Spinal cord (tissue), 10 donors: ENCODE measurements around the gene CRAMP1. TPM values are rescaled to one million over a fixed set of nuclear protein-coding genes. Genes with fewer than 3 reads are reported as not detected.

Source experiments
- DNase-seq, 6 donors: peaks; one replicate each; pipeline versions ENCODE4 v3.0.0 to v3.0.0-alpha.2; 2013 to 2015; ENCODE audit warnings: low spot score in 6 of 6, low read depth in 4 of 6
- H3K27ac ChIP-seq: one replicate; pipeline ENCODE4 v1.5.1; 2013; ENCODE audit warnings: low read depth, low read length, control low read depth
- H3K27me3 ChIP-seq: one replicate; pipeline ENCODE4 v1.6.1; 2013; ENCODE audit warnings: low read length; ENCODE audit not compliant: control insufficient read depth, insufficient read depth
- H3K36me3 ChIP-seq: one replicate; pipeline ENCODE4 v1.6.1; 2013; ENCODE audit warnings: low read length; ENCODE audit not compliant: control insufficient read depth, insufficient read depth
- H3K4me1 ChIP-seq: one replicate; pipeline ENCODE4 v1.6.1; 2013; ENCODE audit warnings: low read length; ENCODE audit not compliant: control insufficient read depth, insufficient read depth
- H3K4me3 ChIP-seq: one replicate; pipeline ENCODE4 v1.5.1; 2013; ENCODE audit warnings: low read depth, low read length, control low read depth
- H3K9me3 ChIP-seq: one replicate; pipeline ENCODE4 v1.6.1; 2013; ENCODE audit warnings: low read length; ENCODE audit not compliant: control insufficient read depth, insufficient read depth
- WGBS: methylation state at CpG from one replicate; pipeline ENCODE4 v1.1.5; 2013; ENCODE audit warnings: missing lambda C conversion rate; ENCODE audit not compliant: insufficient coverage; 5-methylcytosine and 5-hydroxymethylcytosine counted together
- polyA plus RNA-seq, 2 donors: library from polyadenylated mRNA; unstranded; fragments of 120-200 nt; gene quantifications; one replicate each; pipeline ENCODE4 v1.2.1, GENCODE V29; 2013; ENCODE audit not compliant: insufficient read length in 2 of 2
- total RNA-seq, 2 donors: library from RNA; depleted of rRNA in 1 of 2; stranded (reverse); fragments of 120-200 nt in 1 of 2; fragments of >200 nt in 1 of 2; gene quantifications; one replicate each; pipeline versions ENCODE4 v1.2.3 to v1.2.4, GENCODE V29; 2013 to 2014
- donor health status: healthy.

The CRAMP1 gene
- total and polyA plus RNA-seq, 4 donors, result 7.9 to 24.4 (median 17.8) TPM

DNA sequence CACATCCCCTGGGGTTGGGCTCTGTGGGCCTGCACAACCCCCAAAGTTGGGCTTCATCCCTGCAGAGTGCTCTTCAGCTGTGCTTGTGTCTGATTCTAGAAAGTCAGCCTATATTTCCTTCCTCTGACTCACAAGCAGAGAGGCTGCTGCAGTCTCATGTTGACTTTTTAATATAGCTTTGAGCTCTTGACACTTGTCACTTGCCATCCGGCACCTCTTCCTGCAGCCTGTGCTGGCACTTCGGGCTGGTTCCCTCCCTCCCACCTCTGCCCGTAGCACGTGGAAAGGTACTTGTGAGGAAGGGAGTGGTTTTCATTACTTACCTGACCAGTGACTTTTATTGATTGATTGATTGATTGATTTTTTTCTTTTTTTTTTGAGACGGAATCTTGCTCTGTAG is 46.9 kb downstream of the CRAMP1 start:
- H3K36me3 ChIP-seq, result peaks cover 88% of the 10 kb centered on the region
- H3K9me3 ChIP-seq, result no peaks in the 10 kb centered on the region
- 80% methylated on average over 1 of the region's 5 CpGs for WGBS
- no peaks in the 10 kb centered on the region for H3K27me3 ChIP-seq
- H3K4me1 ChIP-seq, result no peaks in the 10 kb centered on the region
- H3K27ac ChIP-seq, result no peak overlapping the region
- DNase-seq, result no peak
- H3K4me3 ChIP-seq, result no peak overlapping the region

DNA sequence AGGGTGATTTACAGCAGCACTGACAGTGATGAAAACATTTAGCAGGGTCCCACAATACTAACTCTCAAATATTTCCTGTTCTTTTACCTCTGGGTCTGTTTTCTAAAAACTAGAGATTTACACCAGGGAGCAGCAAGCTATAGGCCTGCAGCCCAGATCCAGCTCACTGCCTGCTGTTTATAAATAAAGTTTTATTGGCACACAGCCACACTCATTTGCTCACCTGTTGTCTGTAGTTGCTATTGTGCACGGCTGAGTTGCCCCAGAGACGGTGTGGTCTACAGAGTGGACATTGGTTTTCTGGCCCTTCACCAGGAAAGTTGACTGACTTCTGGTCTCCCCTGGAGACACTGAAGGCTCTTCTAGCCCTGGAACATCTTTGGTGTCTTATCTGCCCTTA is 49.7 kb downstream of the CRAMP1 start:
- no peak for DNase-seq
- no peaks in the 10 kb centered on the region for H3K4me1 ChIP-seq
- H3K27ac ChIP-seq, result no peak overlapping the region
- no peaks in the 10 kb centered on the region for H3K27me3 ChIP-seq
- 73% methylated on average over 2 of the region's 2 CpGs for WGBS
- H3K9me3 ChIP-seq, result no peaks in the 10 kb centered on the region
- peaks cover 87% of the 10 kb centered on the region for H3K36me3 ChIP-seq
- H3K4me3 ChIP-seq, result no peak overlapping the region

DNA sequence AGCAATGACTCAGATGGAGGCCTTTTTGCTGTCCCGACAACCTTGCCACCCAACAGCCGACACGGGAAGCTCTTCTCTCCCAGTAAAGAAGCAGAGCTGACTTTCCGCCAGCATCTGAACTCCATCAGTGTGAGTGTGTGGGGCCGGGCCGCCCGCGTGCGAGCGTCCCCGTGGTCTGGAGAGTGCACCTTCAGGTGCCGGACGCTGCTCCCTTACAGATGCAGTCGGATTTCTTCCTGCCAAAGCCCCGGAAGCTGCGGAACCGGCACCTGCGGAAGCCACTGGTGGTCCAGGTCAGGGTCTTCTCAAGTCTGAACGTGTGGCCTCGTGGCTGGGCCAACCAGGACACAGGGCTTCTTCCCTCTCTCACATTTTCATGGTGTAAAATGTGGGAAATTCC is 50.4 kb downstream of the CRAMP1 start:
- no peaks in the 10 kb centered on the region for H3K27me3 ChIP-seq
- DNase-seq, result no peak
- H3K9me3 ChIP-seq, result no peaks in the 10 kb centered on the region
- H3K4me3 ChIP-seq, result no peak overlapping the region
- H3K36me3 ChIP-seq, result peaks cover 87% of the 10 kb centered on the region
- no peak overlapping the region for H3K27ac ChIP-seq
- 96% methylated on average over 18 of the region's 20 CpGs for WGBS
- H3K4me1 ChIP-seq, result no peaks in the 10 kb centered on the region

DNA sequence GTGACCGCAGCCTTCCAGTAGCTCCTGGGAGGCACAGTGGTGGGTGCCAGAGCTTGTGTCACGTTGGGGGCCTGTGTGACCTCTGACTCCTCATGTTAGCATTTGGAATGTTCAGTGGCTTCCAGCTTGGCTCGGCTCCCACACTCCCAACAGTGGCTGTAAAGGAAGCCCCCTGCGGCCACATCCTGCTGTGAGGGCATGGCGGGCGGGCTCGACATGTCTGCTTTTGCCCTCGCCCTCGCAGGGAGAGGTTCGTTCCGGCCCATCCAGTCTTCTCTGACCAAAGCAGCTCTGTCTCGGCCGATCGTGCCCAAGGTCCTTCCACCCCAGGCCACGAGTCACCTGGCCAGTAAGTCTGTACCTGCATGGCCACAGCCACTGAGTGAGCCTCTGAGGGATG is 53.7 kb downstream of the CRAMP1 start:
- H3K27ac ChIP-seq, result no peak overlapping the region
- no peaks in the 10 kb centered on the region for H3K4me1 ChIP-seq
- no peaks in the 10 kb centered on the region for H3K9me3 ChIP-seq
- H3K4me3 ChIP-seq, result no peak overlapping the region
- H3K36me3 ChIP-seq, result peaks cover 90% of the 10 kb centered on the region
- WGBS, result 91% methylated on average over 15 of the region's 15 CpGs
- no peak for DNase-seq
- H3K27me3 ChIP-seq, result no peaks in the 10 kb centered on the region

DNA sequence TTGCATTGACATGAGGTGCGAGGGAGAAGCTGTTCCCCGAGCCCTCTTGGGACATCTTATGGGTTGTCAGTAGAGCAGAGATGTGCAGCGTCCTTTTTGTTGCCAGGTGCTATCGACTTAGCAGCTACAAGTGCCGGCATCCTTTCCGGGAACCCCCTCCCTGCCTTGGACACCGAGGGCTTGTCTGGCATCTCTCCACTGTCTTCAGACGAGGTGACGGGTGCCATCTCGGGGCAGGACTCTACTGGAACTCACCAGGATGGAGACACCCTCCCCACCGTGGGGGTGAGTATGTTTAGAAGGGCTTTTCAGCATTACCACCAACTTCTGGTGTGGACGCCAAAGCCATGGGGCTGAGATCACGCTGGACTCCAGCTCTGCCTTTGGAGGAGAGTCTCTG is 54.2 kb downstream of the CRAMP1 start:
- Histone ChIP-seq H3K4me3 (no peak overlapping the region), H3K9me3 (no peaks in the 10 kb centered on the region), H3K27me3 (no peaks in the 10 kb centered on the region), H3K27ac (no peak overlapping the region), H3K4me1 (no peaks in the 10 kb centered on the region), H3K36me3 (peaks cover 90% of the 10 kb centered on the region)
- no peak for DNase-seq
- WGBS, result 97% methylated on average over 10 of the region's 13 CpGs

DNA sequence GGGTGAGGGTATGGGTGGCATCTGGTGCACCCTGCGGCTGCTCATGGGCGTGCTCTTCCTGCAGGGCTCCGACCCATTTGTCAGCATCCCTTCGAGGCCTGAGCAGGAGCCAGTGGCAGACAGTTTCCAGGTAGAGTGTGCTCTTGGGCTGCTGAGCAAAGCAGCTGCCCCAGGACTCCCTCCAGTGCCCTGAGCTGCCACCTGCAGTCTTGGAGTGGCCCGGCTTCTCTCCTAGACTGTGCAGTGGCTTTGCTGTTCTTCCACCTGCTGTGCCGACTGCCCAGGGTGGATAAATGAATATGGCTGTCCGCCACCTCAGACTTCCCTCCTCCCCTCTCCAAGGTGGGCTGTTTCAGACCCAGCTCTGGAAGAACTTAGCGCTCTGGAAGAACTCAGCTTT is 55.1 kb downstream of the CRAMP1 start:
- H3K4me1 ChIP-seq, result no peaks in the 10 kb centered on the region
- no peak for DNase-seq
- peaks cover 93% of the 10 kb centered on the region for H3K36me3 ChIP-seq
- no peaks in the 10 kb centered on the region for H3K9me3 ChIP-seq
- no peak overlapping the region for H3K4me3 ChIP-seq
- H3K27me3 ChIP-seq, result no peaks in the 10 kb centered on the region
- H3K27ac ChIP-seq, result no peak overlapping the region
- WGBS, result 94% methylated on average over 5 of the region's 8 CpGs

DNA sequence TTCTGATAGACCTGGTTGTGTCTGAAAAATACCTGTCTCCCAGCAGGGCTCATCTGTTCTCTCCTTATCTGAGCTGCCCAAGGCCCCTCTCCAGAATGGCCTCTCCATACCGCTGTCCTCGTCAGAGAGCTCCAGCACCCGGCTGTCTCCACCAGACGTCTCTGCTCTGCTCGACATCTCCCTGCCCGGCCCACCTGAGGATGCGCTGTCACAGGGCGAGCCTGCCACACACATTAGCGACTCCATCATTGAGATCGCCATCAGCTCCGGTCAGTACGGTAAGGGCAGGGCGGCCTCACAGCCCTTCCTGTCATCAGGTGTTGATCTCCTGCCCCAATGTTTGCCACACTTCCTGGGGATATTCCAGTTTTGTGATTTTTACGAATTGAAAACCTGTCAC is 55.8 kb downstream of the CRAMP1 start:
- Histone ChIP-seq H3K36me3 (peaks cover 93% of the 10 kb centered on the region), H3K9me3 (no peaks in the 10 kb centered on the region), H3K4me3 (no peak overlapping the region), H3K27ac (no peak overlapping the region), H3K4me1 (no peaks in the 10 kb centered on the region), H3K27me3 (no peaks in the 10 kb centered on the region)
- 96% methylated on average over 14 of the region's 14 CpGs for WGBS
- DNase-seq, result no peak

DNA sequence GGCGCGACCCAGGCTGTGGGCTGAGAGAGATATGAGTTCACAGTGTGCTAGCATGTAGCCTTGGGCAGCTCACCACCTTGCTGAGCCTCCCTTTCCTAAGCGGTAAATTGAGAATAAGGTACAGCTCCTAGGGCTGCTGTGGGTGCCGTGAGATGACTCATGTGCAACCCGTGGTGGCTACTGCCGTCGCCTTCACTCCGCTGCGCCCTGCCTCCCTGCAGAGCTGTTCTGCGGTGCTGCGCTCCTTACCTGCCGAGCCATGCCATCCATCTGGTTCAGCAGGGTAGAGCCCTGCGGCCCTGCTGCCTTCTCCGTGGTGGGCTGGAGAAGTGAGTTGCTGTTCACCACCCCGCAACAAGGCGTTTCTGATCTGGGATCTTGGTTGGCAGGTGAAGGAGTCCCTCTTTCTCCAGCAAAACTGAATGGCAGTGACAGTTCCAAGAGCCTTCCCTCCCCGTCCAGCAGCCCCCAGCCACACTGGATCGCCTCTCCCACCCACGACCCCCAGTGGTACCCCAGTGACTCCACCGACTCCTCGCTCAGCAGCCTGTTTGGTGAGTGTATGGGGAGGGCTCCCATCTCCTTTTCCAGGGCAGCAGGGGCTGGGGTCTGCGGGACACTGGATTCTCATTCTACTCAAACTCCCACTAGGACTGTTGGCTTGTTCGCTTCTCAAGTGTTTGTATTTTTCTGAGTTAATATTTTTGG is 56.6 kb downstream of the CRAMP1 start:
- Histone ChIP-seq H3K36me3 (peaks cover 99% of the 10 kb centered on the region), H3K4me1 (no peaks in the 10 kb centered on the region), H3K9me3 (no peaks in the 10 kb centered on the region), H3K27me3 (no peaks in the 10 kb centered on the region), H3K4me3 (no peak overlapping the region), H3K27ac (no peak overlapping the region)
- WGBS, result 98% methylated on average over 16 of the region's 23 CpGs
- no peak for DNase-seq

DNA sequence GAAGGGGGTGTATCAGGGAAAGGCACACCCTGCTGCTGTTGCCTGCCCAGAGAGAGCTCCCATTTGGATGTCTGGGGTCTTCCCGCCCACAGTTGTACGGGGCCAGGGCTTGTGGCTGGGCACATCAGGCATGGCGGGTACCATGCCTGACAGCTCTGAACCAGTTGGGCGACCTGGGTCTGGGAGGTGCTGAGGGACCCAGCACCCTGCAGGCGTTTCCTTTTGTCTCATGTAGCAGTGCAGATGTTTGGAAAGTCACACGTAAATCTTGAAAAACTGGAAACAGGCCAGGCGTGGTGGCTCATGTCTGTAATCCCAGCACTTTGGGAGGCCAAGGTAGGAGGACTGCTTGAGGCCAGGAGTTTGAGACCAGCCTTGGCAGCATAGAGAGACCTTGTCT is 57.5 kb downstream of the CRAMP1 start:
- H3K27ac ChIP-seq, result no peak overlapping the region
- H3K4me1 ChIP-seq, result no peaks in the 10 kb centered on the region
- no peaks in the 10 kb centered on the region for H3K27me3 ChIP-seq
- peaks cover 98% of the 10 kb centered on the region for H3K36me3 ChIP-seq
- no peak for DNase-seq
- WGBS, result 94% methylated on average over 7 of the region's 7 CpGs
- H3K4me3 ChIP-seq, result no peak overlapping the region
- no peaks in the 10 kb centered on the region for H3K9me3 ChIP-seq

DNA sequence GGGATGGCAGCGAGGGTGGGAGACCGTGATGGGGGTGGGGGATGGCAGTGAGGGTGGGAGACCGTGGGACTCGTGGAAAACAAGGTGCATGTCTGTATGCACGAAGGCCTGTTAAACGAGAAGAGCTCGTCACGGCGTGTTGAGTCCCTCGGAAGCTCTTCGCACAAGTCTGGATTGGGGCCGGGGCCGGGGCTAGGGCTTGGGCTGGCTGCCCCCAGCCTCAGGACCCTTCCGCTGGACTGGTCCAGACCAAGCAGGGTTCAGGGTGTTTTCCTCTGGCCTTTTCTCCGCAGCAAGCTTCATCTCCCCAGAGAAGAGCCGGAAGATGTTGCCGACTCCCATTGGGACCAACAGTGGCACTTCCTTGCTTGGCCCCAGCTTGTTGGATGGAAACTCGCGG is 58.2 kb downstream of the CRAMP1 start:
- 95% methylated on average over 15 of the region's 19 CpGs for WGBS
- Histone ChIP-seq H3K36me3 (peaks cover 98% of the 10 kb centered on the region), H3K9me3 (no peaks in the 10 kb centered on the region), H3K4me1 (no peaks in the 10 kb centered on the region), H3K4me3 (no peak overlapping the region), H3K27me3 (no peaks in the 10 kb centered on the region), H3K27ac (no peak overlapping the region)
- no peak for DNase-seq
